HG02884 (cell line): Measurements from ENCODE around the gene IMMP2L.

Experiments used
- ATAC-seq: cut with Tn5 transposase; IDR thresholded peaks from one replicate; pipeline ENCODE4 v1.9.1; 2021; ENCODE audit warnings: mild to moderate bottlenecking, moderate library complexity; ENCODE audit not compliant: unreplicated experiment

Gene IMMP2L

DNA sequence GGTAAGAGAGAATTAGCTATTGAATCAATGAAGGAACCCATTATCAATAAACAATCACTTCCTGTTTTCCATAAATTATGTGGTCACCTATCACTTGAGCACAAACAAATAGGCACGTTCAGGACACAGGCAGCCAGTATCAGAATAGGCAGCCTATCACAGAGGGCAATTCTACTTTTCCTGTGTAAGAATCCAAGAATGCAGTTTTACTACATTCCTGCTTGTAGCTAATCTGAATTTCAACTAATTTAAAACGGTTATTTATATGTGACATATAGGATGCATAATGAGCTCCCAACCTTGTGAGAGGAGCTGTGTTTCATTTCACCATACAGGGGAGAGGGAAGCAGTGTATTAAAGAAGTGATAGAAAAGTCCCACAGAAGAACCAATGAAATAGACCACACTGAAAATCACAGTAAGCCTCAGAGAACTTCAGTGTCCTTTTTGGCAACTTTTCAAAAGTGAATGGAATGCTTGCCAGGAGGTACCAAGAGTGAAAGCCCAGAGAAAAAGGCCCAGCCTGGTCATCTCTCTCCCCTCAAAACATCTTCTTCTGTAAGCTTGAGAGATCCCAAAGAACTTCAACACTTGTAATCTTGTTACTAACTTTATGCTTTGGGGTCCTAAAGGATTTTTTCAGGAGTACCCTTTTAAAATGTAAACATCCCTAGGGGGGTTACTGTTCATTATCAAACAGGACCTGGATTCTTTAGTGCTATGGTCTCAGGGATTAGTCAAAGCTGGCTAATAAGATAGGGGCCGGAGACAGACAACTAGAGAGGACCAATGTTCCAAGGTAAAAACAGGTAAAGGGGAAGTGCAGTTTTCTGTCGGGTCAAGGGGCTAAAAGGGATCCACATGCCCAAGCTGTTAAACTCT is 1.3 kb downstream of the IMMP2L start:
- no peak for ATAC-seq

DNA sequence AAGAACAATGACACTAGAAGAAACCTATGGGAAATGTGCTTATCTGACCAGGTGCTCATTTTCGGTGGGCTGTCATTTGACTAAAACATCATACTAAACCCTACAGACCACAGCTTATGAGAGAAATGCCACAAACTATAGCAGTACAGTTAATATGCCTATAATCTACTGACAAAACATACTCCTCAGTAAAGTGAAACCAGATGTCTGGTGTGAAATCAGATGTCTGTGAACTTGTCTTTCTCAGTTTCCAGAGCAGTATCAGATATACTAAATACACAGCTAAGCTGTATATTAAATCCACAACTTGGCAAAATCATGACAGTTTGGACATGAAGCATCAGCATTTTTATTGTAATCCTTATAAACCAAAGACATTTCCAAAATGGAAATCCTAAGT is 3.3 kb downstream of the IMMP2L start:
- peak; percentile 40 for ATAC-seq

DNA sequence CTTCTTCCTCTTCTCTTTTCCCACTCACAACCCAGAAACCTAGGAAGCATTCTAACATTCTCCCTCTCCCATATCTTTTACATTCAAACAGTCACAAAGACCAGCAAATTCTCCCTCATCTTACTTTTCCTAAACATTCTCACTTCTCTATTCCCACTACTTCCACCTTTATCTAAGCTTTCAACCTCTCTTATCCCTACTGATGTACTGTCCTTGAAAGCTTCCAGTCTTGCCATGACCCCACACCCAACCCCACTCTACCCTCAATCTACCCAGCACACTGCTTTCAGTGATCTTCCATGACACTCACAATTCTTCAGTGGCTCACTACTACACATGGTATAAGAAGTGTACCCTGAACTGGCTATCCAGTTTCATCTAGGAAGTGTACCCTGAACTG is 5.3 kb downstream of the IMMP2L start:
- no peak for ATAC-seq

DNA sequence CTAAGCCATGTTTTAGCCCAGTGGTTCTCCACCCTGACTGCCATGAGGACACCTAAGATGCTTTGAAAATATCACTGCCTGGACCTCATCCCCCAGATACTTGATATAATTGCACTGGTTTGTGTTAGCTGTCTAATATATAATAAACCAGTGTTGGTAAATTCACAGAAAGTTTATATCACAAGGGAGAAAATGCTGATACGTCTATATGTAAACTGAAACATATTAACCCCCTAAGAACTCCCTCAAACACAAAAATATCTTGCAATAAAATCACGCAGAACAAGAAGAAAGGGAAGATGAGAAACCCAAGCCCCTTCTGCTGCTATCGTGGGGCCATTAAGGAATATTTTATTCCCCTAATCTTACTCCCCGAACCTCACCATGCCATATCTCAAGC is 8.2 kb downstream of the IMMP2L start:
- no peak for ATAC-seq

DNA sequence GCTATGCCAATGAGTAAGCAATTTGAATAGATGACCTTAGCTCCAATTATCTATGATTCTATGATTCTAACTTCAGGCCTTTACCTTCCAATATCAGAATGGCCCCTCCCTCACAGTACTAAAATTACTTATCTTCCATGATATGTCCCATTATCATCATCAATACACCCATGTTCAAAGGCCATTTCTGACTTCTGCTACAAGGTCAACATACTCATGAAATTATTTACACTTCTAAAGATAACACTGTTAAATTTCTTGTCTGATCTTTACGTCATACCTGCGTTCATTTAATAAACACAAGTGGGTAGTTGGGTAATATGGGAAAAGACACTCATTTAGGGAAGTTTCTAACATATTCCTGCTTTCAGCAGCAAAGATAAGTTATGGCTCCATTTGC is 21.2 kb downstream of the IMMP2L start:
- no peak for ATAC-seq

DNA sequence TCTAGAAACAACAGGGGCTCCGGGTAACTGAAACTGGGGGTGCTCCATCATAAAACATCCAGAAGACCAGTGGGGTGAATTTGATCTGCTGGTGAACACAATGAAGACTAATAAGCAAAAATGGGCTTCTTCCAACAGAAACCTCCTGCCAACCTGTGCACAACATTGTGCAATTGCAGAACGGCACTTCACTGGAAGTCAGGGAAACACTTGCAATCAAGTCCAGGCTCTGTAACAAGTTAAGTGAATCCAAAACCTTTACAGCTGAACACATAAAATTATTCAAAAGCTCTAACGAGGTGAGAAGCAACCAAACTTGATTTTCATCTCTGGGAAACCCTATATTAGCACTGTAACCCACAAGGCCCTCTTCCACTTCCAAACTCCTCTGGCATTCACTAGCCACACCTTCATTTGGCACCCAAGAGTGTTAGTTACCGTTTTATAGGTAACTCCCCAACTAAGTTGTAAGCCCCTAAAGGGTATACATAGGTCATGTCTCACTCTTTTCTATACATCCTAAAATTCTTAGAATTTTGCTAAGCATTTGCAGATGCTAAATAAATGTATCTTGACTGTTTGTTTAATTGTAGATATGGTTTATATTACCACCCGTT is 22.0 kb downstream of the IMMP2L start:
- no peak for ATAC-seq

DNA sequence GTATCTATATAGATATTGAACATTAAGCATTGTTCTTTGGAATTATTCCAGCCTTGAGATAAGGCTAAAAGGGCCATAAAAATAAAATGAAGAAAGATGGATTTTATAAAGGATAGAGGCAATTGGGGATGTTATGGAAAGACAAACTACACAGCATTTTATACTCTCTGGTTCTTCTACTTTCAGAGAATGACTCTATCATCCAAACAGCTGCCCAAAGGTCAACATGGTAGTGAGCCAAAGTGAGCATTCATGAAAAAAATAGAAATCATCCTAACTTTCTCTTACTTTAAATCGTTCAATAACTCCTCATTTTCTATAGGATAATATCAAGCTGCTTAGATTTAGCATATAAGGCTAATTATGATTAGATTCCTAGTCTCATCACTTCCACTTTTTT is 25.2 kb downstream of the IMMP2L start:
- no peak for ATAC-seq

DNA sequence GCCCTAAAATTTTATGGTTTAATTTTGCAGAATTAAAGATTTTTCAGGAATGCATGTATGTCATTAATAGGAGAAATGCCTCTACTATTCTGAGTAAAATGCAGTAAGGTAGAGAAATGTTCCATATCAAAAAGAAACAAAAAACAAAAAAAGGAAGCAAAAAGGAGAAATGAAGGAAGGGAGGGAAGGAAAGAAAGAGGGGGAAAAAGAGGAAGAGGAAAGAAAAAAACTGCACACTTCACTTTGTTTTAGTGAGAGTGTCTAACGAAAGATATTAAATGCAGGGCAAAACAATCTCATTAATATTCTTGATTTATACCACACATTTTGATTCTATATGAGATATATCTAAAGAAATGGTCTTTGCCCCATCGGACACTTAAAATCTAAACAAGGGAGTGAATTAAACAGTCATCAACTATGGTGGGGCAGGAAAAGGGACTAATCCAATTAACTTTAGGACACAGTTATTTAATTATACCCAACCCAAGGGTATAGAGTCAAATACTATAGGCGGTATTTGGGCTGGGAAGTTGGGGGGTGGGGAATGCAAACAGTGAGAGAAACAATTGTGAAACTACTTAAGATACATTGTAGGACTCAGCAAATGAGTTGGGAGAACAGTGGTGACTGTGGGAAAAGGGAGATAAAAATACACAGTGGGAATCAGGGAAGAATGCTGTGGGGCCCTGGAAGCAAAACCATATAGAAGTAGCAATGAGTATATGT is 27.0 kb downstream of the IMMP2L start:
- ATAC-seq, result no peak

DNA sequence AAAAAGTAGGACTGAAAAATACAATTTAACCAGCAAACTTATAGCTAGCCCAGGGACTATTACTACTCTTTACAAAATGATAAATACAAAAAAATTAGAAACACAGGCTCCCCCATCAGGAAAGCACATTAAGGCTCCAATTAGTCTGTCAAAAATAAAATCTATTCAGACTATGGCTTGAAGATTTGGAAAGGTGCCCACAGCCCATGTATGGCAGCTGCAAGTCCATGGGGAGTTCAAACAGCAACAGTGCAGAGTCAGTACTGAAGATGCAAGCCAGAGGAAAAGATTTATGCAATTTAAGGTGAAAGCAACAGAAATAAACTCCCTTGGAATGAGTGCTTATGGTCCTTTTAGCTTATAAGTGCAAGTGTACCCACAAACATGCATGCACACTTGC is 29.7 kb downstream of the IMMP2L start:
- no peak for ATAC-seq

DNA sequence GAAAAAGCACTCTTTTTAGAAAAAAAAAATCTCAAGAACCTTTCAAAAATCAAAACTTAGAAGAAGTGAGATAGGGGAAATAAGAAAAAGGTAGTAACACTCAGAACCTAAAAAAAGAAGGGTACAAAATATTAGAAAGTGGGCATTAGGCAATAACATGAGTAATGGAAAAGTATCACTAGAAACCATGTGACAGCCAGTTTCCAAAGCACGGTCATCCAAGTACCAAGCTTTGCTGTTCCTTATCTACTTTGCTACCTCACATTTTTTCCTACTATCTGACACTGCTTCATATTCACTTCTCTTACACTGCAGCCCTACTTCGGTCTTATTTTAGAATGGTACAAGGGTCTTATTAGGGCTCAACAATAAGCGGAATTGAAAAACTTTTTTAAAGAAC is 30.3 kb downstream of the IMMP2L start:
- no peak for ATAC-seq

DNA sequence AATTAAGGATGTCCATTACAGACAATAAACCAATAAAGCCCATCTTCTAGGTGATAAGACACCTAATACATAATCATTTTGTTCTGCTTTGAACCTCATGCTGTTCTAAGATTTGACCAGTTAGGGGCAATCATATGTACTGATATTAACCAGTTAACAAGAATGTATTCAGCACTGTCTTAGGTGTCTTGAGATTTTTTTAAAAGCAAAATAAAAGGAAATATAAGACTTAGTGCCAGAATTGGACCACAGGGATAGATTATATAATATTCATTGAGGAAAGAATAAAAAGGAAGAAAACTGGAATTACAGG is 32.0 kb downstream of the IMMP2L start:
- no peak for ATAC-seq

DNA sequence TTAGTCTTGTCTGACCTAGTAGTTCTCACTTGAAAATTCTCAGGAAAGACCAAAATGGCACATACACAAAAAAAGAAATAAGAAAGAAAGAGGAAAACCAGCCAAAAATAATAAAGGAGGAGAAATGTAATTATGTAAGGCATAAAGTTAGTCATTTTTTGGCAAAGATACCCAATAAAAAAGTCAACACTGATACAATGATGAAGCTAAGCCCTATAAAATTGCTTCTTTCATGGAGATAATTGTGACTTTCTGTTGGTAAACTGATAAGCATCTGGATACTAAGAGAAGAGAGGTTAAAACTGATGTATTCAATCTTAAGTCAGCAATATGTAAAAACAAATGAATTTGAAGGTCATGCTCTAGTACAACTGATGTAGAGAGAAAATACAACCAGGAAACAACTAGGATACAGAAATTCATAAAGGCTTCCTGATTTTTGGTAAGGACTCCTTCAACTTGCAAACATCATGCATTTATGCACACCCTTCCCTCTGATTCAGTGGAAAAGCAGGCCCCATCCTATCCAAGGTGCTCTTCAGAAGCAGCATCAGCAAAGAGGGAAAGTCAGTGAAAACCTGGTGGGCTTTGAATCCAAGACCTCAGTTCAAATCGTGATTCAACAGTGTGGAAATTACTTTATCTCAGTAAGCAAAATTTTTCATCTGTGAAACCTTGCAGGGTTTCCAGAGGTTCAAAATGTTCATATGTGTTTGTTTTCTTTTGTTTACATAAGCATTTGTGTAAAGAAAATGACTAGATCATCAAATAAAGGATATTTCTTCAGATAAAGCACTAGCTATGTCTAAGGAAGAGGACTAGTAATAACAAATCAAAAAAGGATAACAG is 32.6 kb downstream of the IMMP2L start:
- ATAC-seq, result no peak

DNA sequence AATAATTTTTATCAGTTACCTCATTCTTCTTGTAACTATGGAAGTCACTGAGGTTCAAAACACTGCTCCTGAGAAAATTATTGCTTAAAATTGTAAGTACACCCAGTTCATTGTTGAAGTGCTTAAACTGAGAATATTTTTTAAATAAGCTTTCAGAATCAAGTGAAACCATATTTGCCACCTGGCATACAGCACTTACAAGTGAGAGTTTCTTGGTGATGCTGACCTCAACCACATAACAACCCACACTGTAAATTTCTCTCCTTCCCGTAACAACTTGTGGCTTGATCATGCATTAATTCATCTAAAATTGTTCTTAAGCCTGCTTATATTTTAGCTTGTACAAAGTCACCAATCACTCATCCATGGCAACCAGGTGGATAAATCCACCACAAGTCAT is 34.0 kb downstream of the IMMP2L start:
- ATAC-seq, result peak; percentile 51

DNA sequence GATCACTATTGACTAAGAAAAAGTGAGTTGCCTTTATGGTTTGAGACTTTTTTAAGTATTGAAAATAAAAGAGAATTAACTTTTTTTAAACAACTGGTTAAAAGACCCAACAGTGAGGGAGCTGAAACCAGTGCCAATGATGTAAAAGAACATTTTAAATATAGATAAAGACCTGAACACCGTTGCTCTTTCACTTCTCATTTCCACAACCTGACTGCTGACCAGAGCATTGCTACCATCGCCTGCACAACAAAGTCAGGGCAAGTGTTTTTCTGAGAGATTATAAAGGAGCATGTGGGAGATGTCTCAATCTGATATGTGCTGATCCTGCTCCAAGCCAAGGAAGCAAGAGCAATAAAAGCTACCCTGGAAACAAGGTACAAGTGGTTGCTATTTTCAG is 34.7 kb downstream of the IMMP2L start:
- ATAC-seq, result peak; percentile 77

DNA sequence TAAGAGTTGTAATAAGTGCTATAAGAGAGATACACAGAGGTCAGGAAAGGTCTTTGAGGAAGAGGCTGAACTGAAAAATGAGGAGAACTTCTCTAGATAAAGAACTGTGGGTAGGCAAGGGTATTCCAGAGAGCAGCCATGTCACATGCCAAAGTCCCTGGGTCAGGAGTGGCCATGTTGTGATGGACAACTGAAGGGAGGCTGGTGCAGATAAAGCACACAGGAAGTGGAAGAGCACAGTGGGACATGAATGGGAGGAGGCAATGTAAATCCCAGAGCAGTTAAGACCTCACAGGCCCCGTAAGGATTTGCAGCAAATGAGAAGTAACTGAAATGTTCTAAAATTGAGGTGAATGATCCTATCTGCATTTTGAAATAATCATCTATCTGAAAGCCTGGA is 37.2 kb downstream of the IMMP2L start:
- ATAC-seq, result no peak

DNA sequence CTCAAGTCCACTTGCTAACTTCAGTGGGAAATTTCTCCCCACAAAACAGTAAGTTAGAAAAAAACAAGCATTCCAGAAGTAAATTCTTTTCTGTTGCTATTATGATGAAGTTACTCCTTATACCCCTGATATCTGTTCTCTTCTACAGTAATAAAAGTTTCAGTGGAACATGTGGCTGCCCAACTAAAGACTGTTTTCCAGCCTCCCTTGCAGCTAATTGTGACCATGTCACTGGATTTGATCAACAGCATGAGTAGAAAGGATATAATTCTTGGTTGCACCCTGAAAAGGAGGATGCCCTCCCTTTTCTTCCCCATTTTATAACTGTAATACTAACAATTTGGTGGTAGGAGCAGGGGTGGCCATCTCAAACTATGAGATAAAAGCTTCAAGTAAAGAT is 40.6 kb downstream of the IMMP2L start:
- no peak for ATAC-seq

DNA sequence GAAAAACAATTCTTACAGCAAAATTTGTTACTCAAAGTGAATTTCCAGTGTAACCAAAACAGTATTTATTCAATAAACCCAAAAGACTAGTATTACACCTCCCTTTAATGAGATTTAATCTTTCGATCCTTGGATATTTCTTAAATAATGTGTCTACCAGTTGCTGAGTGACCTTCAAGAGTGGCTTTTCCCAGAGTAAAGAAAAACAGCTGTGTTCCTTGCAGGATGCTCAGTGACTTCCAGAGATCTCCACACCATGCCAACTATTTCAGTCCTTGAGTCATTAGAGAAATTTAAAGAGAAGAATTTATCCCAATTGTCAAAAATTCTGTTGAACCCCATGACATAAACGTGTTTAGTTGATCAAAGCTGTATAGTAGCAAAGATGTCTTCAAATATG is 44.0 kb downstream of the IMMP2L start:
- no peak for ATAC-seq

DNA sequence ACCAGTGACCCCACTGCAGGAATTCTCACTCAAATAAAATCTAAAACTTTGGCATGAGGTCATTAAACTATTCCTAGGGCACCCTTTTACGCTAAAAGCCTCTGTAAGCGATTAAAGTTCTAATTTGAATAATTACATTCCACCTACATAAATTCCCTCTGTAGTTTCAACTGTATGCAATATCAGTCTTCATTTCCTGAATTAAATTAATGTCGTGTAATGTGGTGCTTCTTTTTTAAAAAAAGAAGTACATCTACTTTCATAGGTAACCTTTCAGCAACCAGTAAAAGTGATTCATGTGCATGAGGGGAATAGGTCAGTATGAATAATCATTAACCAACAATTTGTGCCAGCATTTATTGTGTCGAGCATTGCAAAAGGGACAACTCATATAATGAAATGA is 44.7 kb downstream of the IMMP2L start:
- ATAC-seq, result no peak

DNA sequence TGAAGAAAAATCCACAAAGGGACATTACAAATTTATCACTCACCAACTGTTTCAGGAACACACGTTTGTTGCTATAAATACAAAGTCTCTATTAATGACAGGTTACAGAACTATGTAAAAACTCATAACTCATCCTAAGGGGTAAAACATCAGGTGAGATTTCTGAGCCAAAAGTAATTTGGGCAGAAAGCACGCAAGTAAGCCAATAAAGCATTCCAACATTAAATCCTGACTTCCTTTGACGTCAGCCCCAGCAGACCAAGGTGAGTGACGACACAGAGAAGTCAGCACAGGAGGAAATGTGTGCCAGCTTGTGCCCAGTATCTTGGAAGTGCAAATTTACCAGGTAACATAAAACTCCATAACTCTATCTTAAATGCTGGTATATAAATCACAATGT is 45.7 kb downstream of the IMMP2L start:
- ATAC-seq, result no peak

DNA sequence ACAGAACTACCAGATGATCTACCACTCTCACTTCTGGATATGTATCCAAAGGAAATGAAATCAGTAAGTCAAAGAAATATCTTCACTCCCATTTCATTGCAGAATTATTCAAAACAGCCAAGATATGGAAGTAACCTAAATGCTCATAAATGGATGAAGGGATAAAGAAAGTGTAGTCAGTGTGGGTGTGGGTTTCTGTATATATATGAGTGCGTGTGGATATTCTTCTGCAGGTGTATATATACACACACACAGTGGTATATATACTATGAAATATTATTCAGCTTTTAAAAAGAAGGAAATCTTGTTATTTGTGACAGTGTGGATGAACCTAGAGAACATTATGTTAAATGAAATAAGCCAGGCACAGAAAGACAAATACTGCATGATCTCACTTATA is 48.7 kb downstream of the IMMP2L start:
- ATAC-seq, result no peak

DNA sequence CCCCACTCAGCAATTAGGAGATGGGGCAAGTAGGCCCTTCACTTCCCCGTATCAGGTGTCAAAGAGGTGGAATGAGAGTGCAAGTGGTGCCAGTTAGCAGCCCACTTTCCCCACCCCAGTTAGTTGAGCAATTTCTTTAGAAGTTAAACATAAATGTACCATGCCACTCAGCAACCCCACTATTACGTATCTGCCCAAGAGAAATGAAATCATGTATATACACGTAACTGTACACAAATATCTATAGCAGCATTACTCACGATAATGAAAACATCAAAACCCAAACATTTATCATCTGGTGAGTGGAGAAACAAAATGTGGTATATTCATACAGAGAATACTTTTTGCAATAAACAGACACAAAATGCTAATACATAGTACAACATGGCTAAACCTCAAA is 50.4 kb downstream of the IMMP2L start:
- no peak for ATAC-seq
